ENCODE measurements around the gene AKR1C1. TPM values are rescaled to one million over a fixed set of nuclear protein-coding genes. Genes with fewer than 3 reads are reported as not detected.
"Not testable (repeated sequence)": the region's sequence is repeated elsewhere in the genome, so short reads cannot be mapped to it uniquely, and the experiment has no call there.

The AKR1C1 gene
- total and polyA plus RNA-seq, 9 donors, result 3.6 to 22.9 (median 19.1) TPM

GRCh38 chr10:4967189-4967588, 4.0 kb downstream of the AKR1C1 start:
- H3K27ac ChIP-seq; H3K9me3 ChIP-seq; H3K4me1 ChIP-seq (ENCODE audit: insufficient read depth); H3K36me3 ChIP-seq; intact Hi-C loops (cut with DNase I); H3K4me3 ChIP-seq; H3K27me3 ChIP-seq; DNase-seq: not testable (repeated sequence)
- WGBS, 3 donors, result 96 to 98% (median 97%) methylated on average over 3 of the region's 3 CpGs

DNA sequence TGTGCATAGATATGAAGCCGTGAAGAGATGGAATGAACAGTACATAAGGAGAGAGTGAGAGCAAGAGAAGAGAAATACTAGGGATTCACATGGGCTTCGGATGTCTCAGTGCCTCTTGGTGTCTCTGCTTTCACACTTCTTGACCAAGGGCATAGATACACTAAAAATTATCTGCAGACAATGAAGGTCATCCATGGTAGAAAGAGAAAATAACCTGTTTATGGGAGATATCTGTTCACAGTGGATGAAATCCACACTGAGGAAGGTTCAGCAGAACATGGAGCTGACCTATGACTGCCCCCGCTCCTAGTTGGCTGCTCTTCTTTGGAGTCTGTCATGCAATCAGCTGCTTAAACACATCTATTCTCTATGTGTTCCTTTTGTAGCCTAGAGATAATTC, 6.1 kb downstream of the AKR1C1 start:
- H3K4me3 ChIP-seq; H3K27me3 ChIP-seq; H3K27ac ChIP-seq; H3K4me1 ChIP-seq (ENCODE audit: insufficient read depth); H3K36me3 ChIP-seq; intact Hi-C loops (cut with DNase I); DNase-seq; H3K9me3 ChIP-seq: not testable (repeated sequence)
- 92 to 97% (median 93%) methylated on average over 3 of the region's 3 CpGs for WGBS, 3 donors

GRCh38 chr10:4970362-4970761, 7.1 kb downstream of the AKR1C1 start:
- H3K4me3 ChIP-seq; intact Hi-C loops (cut with DNase I); H3K27ac ChIP-seq; H3K9me3 ChIP-seq; H3K36me3 ChIP-seq; H3K4me1 ChIP-seq (ENCODE audit: insufficient read depth); DNase-seq; H3K27me3 ChIP-seq: not testable (repeated sequence)
- 91 to 100% (median 100%) methylated on average over 2 of the region's 2 CpGs for WGBS, 3 donors

DNA sequence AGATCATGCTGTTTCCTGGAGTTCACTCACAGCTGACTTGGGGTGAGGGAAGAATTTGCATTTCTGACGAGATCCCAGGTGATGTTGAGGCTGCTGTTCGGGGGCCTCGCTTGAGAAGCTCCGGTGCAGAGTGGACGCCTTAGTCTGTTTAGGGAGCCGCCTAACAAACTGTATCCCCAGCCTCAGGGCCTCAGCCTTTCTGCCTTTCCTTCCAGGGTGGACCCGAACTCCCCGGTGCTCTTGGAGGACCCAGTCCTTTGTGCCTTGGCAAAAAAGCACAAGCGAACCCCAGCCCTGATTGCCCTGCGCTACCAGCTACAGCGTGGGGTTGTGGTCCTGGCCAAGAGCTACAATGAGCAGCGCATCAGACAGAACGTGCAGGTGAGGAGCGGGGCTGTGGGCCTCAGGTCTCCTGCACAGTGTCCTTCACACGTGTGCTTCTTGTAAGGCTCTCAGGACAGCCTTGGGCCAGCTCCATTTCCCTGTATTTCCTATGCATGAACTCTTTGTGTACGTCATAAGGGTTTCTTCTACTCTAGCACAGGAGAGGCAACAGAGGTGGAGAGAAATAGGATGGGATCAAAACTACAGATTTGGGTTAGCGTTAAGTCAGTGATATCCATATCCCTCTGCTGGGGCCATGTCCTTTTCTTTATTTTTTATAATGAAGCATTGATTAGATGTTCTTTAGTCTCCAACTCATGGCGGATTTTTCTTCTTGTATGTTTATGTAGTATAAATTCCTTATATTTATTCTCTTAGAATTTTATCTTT, 9.3 kb downstream of the AKR1C1 start:
- H3K27me3 ChIP-seq; intact Hi-C loops (cut with DNase I); H3K4me3 ChIP-seq; H3K4me1 ChIP-seq (ENCODE audit: insufficient read depth); H3K27ac ChIP-seq; H3K9me3 ChIP-seq; DNase-seq; H3K36me3 ChIP-seq: not testable (repeated sequence)
- 96 to 99% (median 97%) methylated on average over 8 to 17 of the region's 18 CpGs for WGBS, 3 donors

DNA sequence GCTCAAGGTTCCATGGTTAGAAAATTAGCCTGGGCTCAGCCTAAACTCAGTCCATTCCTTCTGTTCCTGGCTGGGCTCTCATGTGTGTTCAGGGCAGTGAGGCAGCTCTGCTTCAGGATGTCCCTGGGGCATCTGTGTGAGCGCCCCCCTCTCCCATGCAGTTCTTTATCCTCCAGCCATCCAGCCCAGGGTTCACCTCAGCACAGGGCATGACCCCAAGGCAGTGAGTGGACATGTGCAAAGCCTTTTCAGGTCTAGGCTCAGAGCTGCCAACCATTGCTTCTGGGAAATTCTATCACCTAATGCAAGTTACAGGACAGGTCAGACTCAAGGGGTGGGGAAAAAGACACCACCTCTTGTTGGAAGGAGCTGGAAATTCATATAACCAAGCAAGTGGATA, 10.1 kb downstream of the AKR1C1 start:
- WGBS, 3 donors, result 93 to 100% (median 97%) methylated on average over 1 of the region's 1 CpG
- not testable (repeated sequence) for H3K4me1 ChIP-seq (ENCODE audit: insufficient read depth)

DNA sequence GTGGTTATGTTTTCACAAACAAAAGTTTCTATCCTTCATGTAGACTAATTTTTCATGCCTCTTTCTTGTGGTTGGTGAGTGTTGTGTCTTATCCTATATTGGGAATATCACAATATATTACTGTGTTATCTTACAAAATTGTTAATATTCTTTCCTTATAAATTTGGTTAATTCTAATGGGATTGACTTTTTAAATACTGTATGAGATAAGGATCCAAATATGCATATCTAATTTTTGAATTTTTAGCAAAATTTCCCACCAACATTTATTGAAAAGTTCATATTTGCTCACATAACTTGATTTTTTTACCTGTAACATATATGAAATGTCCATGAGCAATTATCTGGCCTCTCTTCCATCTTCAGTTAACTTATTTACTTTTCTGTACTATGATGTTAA, 11.2 kb downstream of the AKR1C1 start:
- H3K4me1 ChIP-seq (ENCODE audit: insufficient read depth); H3K36me3 ChIP-seq; H3K27ac ChIP-seq; intact Hi-C loops (cut with DNase I); H3K27me3 ChIP-seq; DNase-seq; H3K4me3 ChIP-seq; H3K9me3 ChIP-seq: not testable (repeated sequence)

More for the DNA sequence above, 10.1 kb downstream of the AKR1C1 start:
- H3K4me3 ChIP-seq; H3K27me3 ChIP-seq; H3K36me3 ChIP-seq; H3K9me3 ChIP-seq; DNase-seq; H3K27ac ChIP-seq; intact Hi-C loops (cut with DNase I): not testable (repeated sequence)

- Histone ChIP-seq H3K36me3 (no peaks in the 10 kb centered on the region), H3K4me1 (ENCODE audit: insufficient read depth) (peaks cover 6% of the 10 kb centered on the region)
Measured at GRCh38 chr10:4977025-4977424, 13.8 kb downstream of the AKR1C1 start.

More at GRCh38 chr10:4977025-4977424, 13.8 kb downstream of the AKR1C1 start:
- TF ChIP-seq EP300 (IDR thresholded peaks at IDR 0.05) (no peak), POLR2A (IDR thresholded peaks at IDR 0.05) (no peak), CTCF (IDR thresholded peaks at IDR 0.05) (no peak)
- H3K4me3 ChIP-seq, result no peak overlapping the region
- H3K27ac ChIP-seq, result no peak overlapping the region
- intact Hi-C loops (cut with DNase I), result no loop called here
- no peaks in the 10 kb centered on the region for H3K27me3 ChIP-seq
- DNase-seq, result no peak
- no peaks in the 10 kb centered on the region for H3K9me3 ChIP-seq

Data from ovary (tissue), 9 donors.